OCI-LY7 (cell line): ENCODE results near the gene IFNW1. TPM values are rescaled to one million over a fixed set of nuclear protein-coding genes. Genes with fewer than 3 reads are reported as not detected.
A peak's percentile ranks its signal among the peaks of the same experiment; 100 is the strongest.

Experiments used
- BruUV-seq: library from RNA; stranded (reverse); fragments of 400-500 nt; replicated peaks from 2 replicates; lab custom pipeline; 2021; lab: Mats Ljungman, UMichigan
- CTCF ChIA-PET: fragments of 300-600 bp; sonication (Branson Sonifier 250); formaldehyde crosslinking; loops from one replicate; lab custom pipeline; 2022; ENCODE audit warnings: antibody characterized with exemption; ENCODE audit not compliant: unreplicated experiment; lab: Charles Lee
- POLR2A ChIA-PET: fragments of 300-600 bp; sonication (Branson Sonifier 250); formaldehyde crosslinking; loops from one replicate; lab custom pipeline; 2022; ENCODE audit warnings: antibody characterized with exemption; lab: Charles Lee
- DNase-seq: peaks from one replicate; pipeline ENCODE4 v3.0.0-alpha.2; 2015; ENCODE audit warnings: low spot score
- H2AFZ ChIP-seq: fragments of 200-600 bp; sonication (generic), shearing (Covaris generic); 2 replicates; pipeline ENCODE4 v1.6.1; 2014; ENCODE audit warnings: mild to moderate bottlenecking, antibody characterized with exemption, low read length, moderate library complexity
- H3K27ac ChIP-seq: fragments of 200-600 bp; sonication (generic); 2 replicates; pipeline ENCODE4 v1.5.1; 2014; ENCODE audit warnings: mixed run types, low read depth, mild to moderate bottlenecking, moderate library complexity, low read length, inconsistent platforms; ENCODE audit not compliant: poor library complexity, severe bottlenecking
- H3K36me3 ChIP-seq: fragments of 200-600 bp; sonication (generic); 2 replicates; pipeline ENCODE4 v1.6.1; 2014; ENCODE audit warnings: mild to moderate bottlenecking, antibody characterized with exemption, low read length, moderate library complexity, mixed read lengths; ENCODE audit not compliant: insufficient read depth
- H3K4me1 ChIP-seq: fragments of 200-600 bp; sonication (generic); 2 replicates; pipeline ENCODE4 v1.5.1; 2014; ENCODE audit warnings: mild to moderate bottlenecking, low read length; ENCODE audit not compliant: insufficient read depth, poor library complexity, severe bottlenecking
- H3K4me2 ChIP-seq: fragments of 200-600 bp; sonication (generic); 2 replicates; pipeline ENCODE4 v1.6.1; 2014; ENCODE audit warnings: mild to moderate bottlenecking, low read length
- H3K4me3 ChIP-seq: fragments of 200-600 bp; sonication (generic); 2 replicates; pipeline ENCODE4 v1.5.1; 2014; ENCODE audit warnings: mild to moderate bottlenecking, low read depth, low read length; ENCODE audit not compliant: poor library complexity, severe bottlenecking
- H3K79me2 ChIP-seq: fragments of 200-600 bp; sonication (generic); 2 replicates; pipeline ENCODE4 v1.6.1; 2016; ENCODE audit warnings: low read depth, mild to moderate bottlenecking, low read length, moderate library complexity, mixed read lengths; ENCODE audit not compliant: insufficient read depth
- H3K9me2 ChIP-seq: fragments of 200-600 bp; sonication (generic); 2 replicates; pipeline ENCODE4 v1.6.1; 2016; ENCODE audit warnings: mild to moderate bottlenecking, low read length, mixed read lengths; ENCODE audit not compliant: insufficient read depth
- H3K9me3 ChIP-seq: fragments of 200-600 bp; sonication (generic); 2 replicates; pipeline ENCODE4 v1.6.1; 2014; ENCODE audit warnings: mild to moderate bottlenecking, mixed run types, low read length, mixed read lengths
- H4K20me1 ChIP-seq: fragments of 200-600 bp; sonication (generic); 2 replicates; pipeline ENCODE4 v1.6.1; 2014; ENCODE audit warnings: mild to moderate bottlenecking, antibody characterized with exemption, low read length, moderate library complexity, mixed read lengths; ENCODE audit not compliant: insufficient read depth
- CTCF ChIP-seq: fragments of 200-600 bp; sonication (generic); conservative IDR thresholded peaks from 2 replicates; pipeline ENCODE4 v1.5.1; 2014; ENCODE audit warnings: mild to moderate bottlenecking, antibody characterized with exemption, low read length, moderate library complexity, mixed read lengths
- EZH2phosphoT487 ChIP-seq: fragments of 200-600 bp; sonication (generic); IDR thresholded peaks from 2 replicates; pipeline ENCODE4 v1.6.1; 2018; ENCODE audit warnings: low read depth, borderline replicate concordance, mild to moderate bottlenecking, mixed run types, antibody characterized with exemption, low read length, moderate library complexity, mixed read lengths
- intact Hi-C: fragments of 100-400 bp; cut with micrococcal nuclease; formaldehyde crosslinking; loops from one replicate; pipeline ENCODE4 v1.10.0; 2022; ENCODE audit not compliant: unreplicated experiment
- total RNA-seq, 2 experiments: library from RNA; depleted of rRNA in 1 of 2; stranded (reverse); fragments of >200 nt in 1 of 2; shearing (Covaris generic) in 1 of 2; gene quantifications; 2 replicates each; pipeline ENCODE4 v1.2.3, GENCODE V29; 2014 to 2022

The IFNW1 gene
- total RNA-seq, 2 experiments from 2014 or later = not detected

GRCh38 chr9:21121595-21122251 lies 19.9 kb downstream of the IFNW1 start:
- Histone ChIP-seq H3K36me3 (no peaks in the 10 kb centered on the region), H3K79me2 (no peaks in the 10 kb centered on the region), H3K9me2 (peaks cover 6% of the 10 kb centered on the region; the same call in 1 of the 2 replicates), H4K20me1 (no peaks in the 10 kb centered on the region), H3K4me1 (peaks cover 12% of the 10 kb centered on the region), H3K4me3 (no peak overlapping the region), H3K27ac (no peak overlapping the region), H3K4me2 (no peak overlapping the region), H3K9me3 (no peaks in the 10 kb centered on the region), H2AFZ (no peak overlapping the region)
- TF ChIP-seq CTCF (no peak), EZH2phosphoT487 (no peak)
- POLR2A ChIA-PET = no interaction called here
- BruUV-seq = no TSS peak
- DNase-seq = no peak
- intact Hi-C loops = no loop called here
- CTCF ChIA-PET = no interaction called here

GRCh38 chr9:21121079-21121478 lies 20.6 kb downstream of the IFNW1 start:
- H3K4me2 ChIP-seq = no peak overlapping the region
- intact Hi-C loops = no loop called here
- no peak for TF ChIP-seq CTCF
- no peak for TF ChIP-seq EZH2phosphoT487
- peaks cover 6% of the 10 kb centered on the region; the same call in 1 of the 2 replicates for H3K9me2 ChIP-seq
- no peak overlapping the region for H2AFZ ChIP-seq
- ChIA-PET CTCF (no interaction called here), POLR2A (no interaction called here)
- no peak overlapping the region for H3K4me3 ChIP-seq
- no TSS peak for BruUV-seq
- no peaks in the 10 kb centered on the region for H3K36me3 ChIP-seq
- no peak for DNase-seq
- H3K27ac ChIP-seq = no peak overlapping the region
- H3K79me2 ChIP-seq = no peaks in the 10 kb centered on the region
- H3K4me1 ChIP-seq = peaks cover 12% of the 10 kb centered on the region
- H4K20me1 ChIP-seq = no peaks in the 10 kb centered on the region
- no peaks in the 10 kb centered on the region for H3K9me3 ChIP-seq

- H3K79me2 ChIP-seq = no peaks in the 10 kb centered on the region
- no peaks in the 10 kb centered on the region for H4K20me1 ChIP-seq
- H3K4me3 ChIP-seq = no peak overlapping the region
- H2AFZ ChIP-seq = peak overlapping the region; percentile 74
- peak overlapping the region; percentile 14 for H3K4me2 ChIP-seq
- H3K9me2 ChIP-seq = no peaks in the 10 kb centered on the region
- BruUV-seq = no TSS peak
- H3K27ac ChIP-seq = no peak overlapping the region
- TF ChIP-seq CTCF (no peak), EZH2phosphoT487 (no peak)
- H3K36me3 ChIP-seq = no peaks in the 10 kb centered on the region
- CTCF ChIA-PET = no interaction called here
- intact Hi-C loops = no loop called here
- no peaks in the 10 kb centered on the region for H3K9me3 ChIP-seq
- H3K4me1 ChIP-seq = peaks cover 12% of the 10 kb centered on the region
- POLR2A ChIA-PET = interaction anchor here (1.2 kb wide), 1 partner anchor 13 kb away, joined by 4 read pairs; no protein-coding TSS in a partner anchor
- DNase-seq = peak; percentile 51
Measured at GRCh38 chr9:21119093-21119770, 22.4 kb downstream of the IFNW1 start.
